MCF 10A (cell line): ENCODE results near the gene RIPPLY3. TPM values are rescaled to one million over a fixed set of nuclear protein-coding genes. Genes with fewer than 3 reads are reported as not detected.
"Not testable (repeated sequence)": the region's sequence is repeated elsewhere in the genome, so short reads cannot be mapped to it uniquely, and the experiment has no call there.

Source experiments
- BruUV-seq: library from RNA; stranded (reverse); fragments of 400-500 nt; replicated peaks from 2 replicates; lab custom pipeline; 2021; lab: Mats Ljungman, UMichigan
- CTCF ChIA-PET: fragments of 300-600 bp; sonication (Branson Sonifier 250); formaldehyde crosslinking; extraction: SDS; loops from one replicate; lab custom pipeline; 2021; ENCODE audit warnings: antibody characterized with exemption, inconsistent platforms; lab: Yijun Ruan, JAX
- POLR2A ChIA-PET: fragments of 300-600, 350-650 bp; sonication (Branson Sonifier 250); formaldehyde crosslinking; extraction: SDS; loops from one replicate; lab custom pipeline; 2020; ENCODE audit warnings: antibody characterized with exemption, inconsistent platforms; lab: Yijun Ruan, JAX
- DNase-seq: peaks from one replicate; pipeline ENCODE4 v3.0.0-alpha.2; 2018; ENCODE audit not compliant: unreplicated experiment
- H3K27ac Mint-ChIP-seq: one replicate; pipeline ENCODE4 v1.8.0; 2022; ENCODE audit warnings: mild to moderate bottlenecking, low read depth, mixed read lengths; ENCODE audit not compliant: unreplicated experiment
- H3K27me3 Mint-ChIP-seq: one replicate; pipeline ENCODE4 v1.8.0; 2022; ENCODE audit warnings: mixed read lengths; ENCODE audit not compliant: insufficient read depth, unreplicated experiment
- H3K36me3 Mint-ChIP-seq: one replicate; pipeline ENCODE4 v1.8.0; 2022; ENCODE audit warnings: mild to moderate bottlenecking, moderate library complexity, mixed read lengths; ENCODE audit not compliant: insufficient read depth, unreplicated experiment
- H3K4me1 Mint-ChIP-seq: one replicate; pipeline ENCODE4 v1.8.0; 2022; ENCODE audit warnings: mixed read lengths; ENCODE audit not compliant: insufficient read depth, unreplicated experiment
- H3K4me3 Mint-ChIP-seq: one replicate; pipeline ENCODE4 v1.8.0; 2022; ENCODE audit warnings: mild to moderate bottlenecking, moderate library complexity, mixed read lengths; ENCODE audit not compliant: unreplicated experiment
- H3K9me3 Mint-ChIP-seq: one replicate; pipeline ENCODE4 v1.8.0; 2022; ENCODE audit warnings: mixed read lengths; ENCODE audit not compliant: unreplicated experiment
- intact Hi-C: fragments of 100-400 bp; cut with micrococcal nuclease; formaldehyde crosslinking; loops from 2 replicates; pipeline ENCODE4 v1.14.1; 2022
- total RNA-seq: library from RNA; stranded (reverse); gene quantifications from 2 replicates; pipeline ENCODE4 v1.2.3, GENCODE V29; 2022
- TF ChIP-seq, protein P1 (sequence below): fragments of 200-600 bp; IDR thresholded peaks from one replicate; pipeline ENCODE4 v1.8.0; 2022; ENCODE audit warnings: antibody characterized with exemption, mild to moderate bottlenecking; ENCODE audit not compliant: unreplicated experiment

Gene RIPPLY3
- total RNA-seq, 1 experiment from 2014 or later = not detected

DNA sequence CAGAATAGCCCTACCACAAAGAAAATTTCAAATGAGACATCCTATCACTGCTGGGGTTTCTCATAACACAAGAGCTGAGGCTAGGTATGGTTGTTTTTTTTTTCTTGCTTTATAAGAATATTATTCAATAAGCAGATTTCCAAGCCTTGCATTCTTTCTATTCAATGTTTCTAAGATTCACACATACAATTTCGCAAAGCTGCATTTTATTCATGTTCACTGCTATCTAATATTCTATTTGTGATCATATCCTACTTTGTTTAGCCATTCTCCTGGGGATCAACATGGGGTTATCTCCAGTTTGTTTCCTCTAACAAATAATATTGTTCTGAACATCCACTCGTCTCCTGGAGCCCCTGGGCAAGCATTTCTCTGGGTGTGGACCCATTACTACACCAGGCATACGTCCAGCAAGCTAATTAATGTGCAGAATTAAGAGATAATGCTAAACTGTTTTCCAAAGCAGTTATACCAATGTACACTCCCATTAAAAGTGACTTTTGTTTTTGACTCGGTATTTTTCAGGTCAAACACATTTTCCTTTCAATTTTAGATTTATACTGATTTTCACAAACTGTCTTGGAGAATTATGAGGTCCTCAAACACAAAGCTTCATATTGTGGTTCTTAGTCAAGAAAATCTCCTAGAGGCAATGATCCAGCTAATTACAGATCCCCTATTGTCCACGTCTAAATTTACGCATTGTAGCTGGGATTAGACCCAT is 24.4 kb upstream of the RIPPLY3 start:
- Mint-ChIP-seq H3K4me3 (no peak overlapping the region), H3K36me3 (no peaks in the 10 kb centered on the region), H3K27ac (no peak overlapping the region), H3K27me3 (no peaks in the 10 kb centered on the region), H3K4me1 (no peaks in the 10 kb centered on the region), H3K9me3 (no peaks in the 10 kb centered on the region)
- CTCF ChIA-PET = no interaction called here
- DNase-seq = no peak
- TF ChIP-seq, protein P1, sequence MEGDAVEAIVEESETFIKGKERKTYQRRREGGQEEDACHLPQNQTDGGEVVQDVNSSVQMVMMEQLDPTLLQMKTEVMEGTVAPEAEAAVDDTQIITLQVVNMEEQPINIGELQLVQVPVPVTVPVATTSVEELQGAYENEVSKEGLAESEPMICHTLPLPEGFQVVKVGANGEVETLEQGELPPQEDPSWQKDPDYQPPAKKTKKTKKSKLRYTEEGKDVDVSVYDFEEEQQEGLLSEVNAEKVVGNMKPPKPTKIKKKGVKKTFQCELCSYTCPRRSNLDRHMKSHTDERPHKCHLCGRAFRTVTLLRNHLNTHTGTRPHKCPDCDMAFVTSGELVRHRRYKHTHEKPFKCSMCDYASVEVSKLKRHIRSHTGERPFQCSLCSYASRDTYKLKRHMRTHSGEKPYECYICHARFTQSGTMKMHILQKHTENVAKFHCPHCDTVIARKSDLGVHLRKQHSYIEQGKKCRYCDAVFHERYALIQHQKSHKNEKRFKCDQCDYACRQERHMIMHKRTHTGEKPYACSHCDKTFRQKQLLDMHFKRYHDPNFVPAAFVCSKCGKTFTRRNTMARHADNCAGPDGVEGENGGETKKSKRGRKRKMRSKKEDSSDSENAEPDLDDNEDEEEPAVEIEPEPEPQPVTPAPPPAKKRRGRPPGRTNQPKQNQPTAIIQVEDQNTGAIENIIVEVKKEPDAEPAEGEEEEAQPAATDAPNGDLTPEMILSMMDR = no peak
- BruUV-seq = no TSS peak
- POLR2A ChIA-PET = interaction anchor here (1.2 kb wide), 1 partner anchor 9 kb away, joined by 3 read pairs; no protein-coding TSS in a partner anchor
- intact Hi-C loops = no loop called here

DNA sequence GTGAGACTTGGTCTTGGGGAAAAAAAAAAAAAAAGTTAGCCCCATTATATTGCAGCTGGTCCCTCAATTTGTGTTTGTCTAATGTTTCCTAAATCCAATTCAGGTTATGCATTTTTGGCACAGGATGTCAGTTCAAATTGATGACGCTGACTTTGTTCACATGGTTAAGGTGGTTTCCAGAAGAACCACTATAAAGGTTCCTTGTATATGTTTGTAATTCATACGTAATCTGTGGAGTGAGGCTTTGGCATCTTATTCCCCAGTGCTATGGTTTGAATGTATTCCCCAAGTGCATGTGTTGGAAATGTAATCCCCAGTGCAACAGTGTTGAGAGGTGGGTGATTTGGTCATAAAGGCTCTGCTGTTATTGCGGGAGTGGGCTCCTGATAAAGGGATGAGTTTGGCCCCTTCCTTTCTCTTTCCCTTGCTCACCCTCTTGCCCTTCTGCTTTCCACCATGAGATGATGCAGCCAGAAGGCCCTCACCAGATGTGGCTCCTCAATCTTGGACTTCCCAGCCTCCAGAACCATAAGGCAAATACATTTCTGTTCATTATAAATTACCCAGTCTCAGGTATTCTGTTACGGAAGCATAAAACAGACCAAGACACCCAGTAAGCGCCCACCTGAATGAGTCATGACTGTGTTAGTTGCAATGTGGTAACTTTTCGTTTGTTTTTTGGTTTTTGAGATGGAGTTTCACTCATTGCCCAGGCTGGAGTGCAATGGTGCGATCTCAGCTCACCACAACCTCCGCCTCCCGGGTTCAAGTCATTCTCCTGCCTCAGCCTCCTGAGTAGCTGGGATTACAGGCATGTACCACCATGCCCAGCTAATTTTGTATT is 20.5 kb upstream of the RIPPLY3 start:
- Mint-ChIP-seq H3K4me1 (no peaks in the 10 kb centered on the region), H3K9me3 (no peaks in the 10 kb centered on the region), H3K27ac (no peak overlapping the region), H3K4me3 (no peak overlapping the region), H3K27me3 (no peaks in the 10 kb centered on the region), H3K36me3 (no peaks in the 10 kb centered on the region)
- no peak for DNase-seq
- intact Hi-C loops = no loop called here
- BruUV-seq = no TSS peak
- TF ChIP-seq, protein P1 = no peak
- POLR2A ChIA-PET = no interaction called here
- CTCF ChIA-PET = interaction anchor here (0.6 to 0.9 kb wide), 3 partner anchors 9 to 92 kb away, joined by 3 to 4 read pairs (median 3); no protein-coding TSS in a partner anchor

DNA sequence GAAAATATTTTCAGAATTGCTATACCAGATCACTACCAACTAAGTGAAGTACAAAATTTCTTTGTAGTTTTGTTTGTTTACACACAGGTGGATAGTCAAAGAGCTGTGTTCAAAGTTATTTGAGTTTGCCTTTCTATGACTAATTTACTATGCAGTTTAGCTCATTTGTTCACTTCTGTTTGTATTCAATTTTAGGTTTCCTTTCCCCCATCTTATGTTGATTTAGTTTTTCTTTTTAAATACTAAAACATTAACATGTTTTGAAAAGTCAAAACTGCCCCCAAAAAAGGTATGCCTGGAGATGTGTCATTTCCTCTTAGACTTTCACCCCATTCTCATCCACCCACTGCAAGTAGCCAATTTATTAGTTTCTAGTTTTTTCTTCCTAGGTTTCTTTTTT is 18.7 kb upstream of the RIPPLY3 start:
- no peaks in the 10 kb centered on the region for H3K27me3 Mint-ChIP-seq
- TF ChIP-seq, protein P1 = no peak
- BruUV-seq = no TSS peak
- ChIA-PET CTCF (interaction anchor here (0.7 kb wide), 1 partner anchor 24 kb away, joined by 3 read pairs; no protein-coding TSS in a partner anchor), POLR2A (interaction anchor here (0.6 to 0.7 kb wide), 2 partner anchors 38 to 352 kb away, joined by 3 read pairs; no protein-coding TSS in a partner anchor)
- H3K27ac Mint-ChIP-seq = peak overlapping the region; percentile 66
- no peaks in the 10 kb centered on the region for H3K4me1 Mint-ChIP-seq
- intact Hi-C loops = no loop called here
- no peak overlapping the region for H3K4me3 Mint-ChIP-seq
- no peaks in the 10 kb centered on the region for H3K9me3 Mint-ChIP-seq
- no peak for DNase-seq
- no peaks in the 10 kb centered on the region for H3K36me3 Mint-ChIP-seq

- intact Hi-C loops = no loop called here
- no peak for DNase-seq
- Mint-ChIP-seq H3K4me3 (no peak overlapping the region), H3K4me1 (no peaks in the 10 kb centered on the region), H3K36me3 (no peaks in the 10 kb centered on the region), H3K9me3 (no peaks in the 10 kb centered on the region), H3K27ac (peak overlapping the region; percentile 66), H3K27me3 (no peaks in the 10 kb centered on the region)
- ChIA-PET CTCF (interaction anchor here (0.6 kb wide), 1 partner anchor 96 kb away, joined by 3 read pairs; no protein-coding TSS in a partner anchor), POLR2A (interaction anchor here (2.0 kb wide), 1 partner anchor 83 kb away, joined by 7 read pairs; no protein-coding TSS in a partner anchor)
- no TSS peak for BruUV-seq
- TF ChIP-seq, protein P1 = no peak
These were observed 18.0 kb upstream of the RIPPLY3 start for GRCh38 chr21:36988536-36988935.

DNA sequence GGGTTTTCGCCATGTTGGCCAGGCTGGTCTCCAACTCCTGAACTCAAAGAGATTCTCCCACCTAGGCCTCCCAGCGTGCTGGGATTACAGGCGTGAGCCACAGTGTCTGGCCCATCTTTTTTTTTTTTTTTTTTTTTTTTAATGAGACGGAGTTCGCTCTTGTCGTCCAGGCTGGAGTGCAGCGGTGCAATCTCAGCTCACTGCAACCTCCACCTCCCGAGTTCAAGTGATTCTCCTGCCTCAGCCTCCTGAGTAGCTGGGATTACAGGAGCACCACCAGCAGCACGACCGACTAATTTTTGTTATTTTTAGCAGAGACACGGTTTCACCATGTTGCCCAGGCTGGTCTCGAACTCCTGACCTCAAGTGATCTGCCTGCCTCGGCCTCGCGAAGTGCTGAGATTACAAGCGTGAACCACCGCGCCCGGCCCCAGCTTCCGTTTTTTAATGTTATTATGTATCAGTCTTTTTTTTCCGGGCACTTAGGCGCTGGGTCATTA is 17.3 kb upstream of the RIPPLY3 start:
- BruUV-seq = TSS peak; percentile 51
- CTCF ChIA-PET = interaction anchor here (0.6 to 2.6 kb wide), 6 partner anchors 20 to 95 kb away, joined by 3 to 10 read pairs (median 4); partner anchors contain the start of gene HLCS
- Mint-ChIP-seq H3K4me3 (peak overlapping the region; percentile 81), H3K27ac (peak overlapping the region; percentile 90)
- H3K36me3 Mint-ChIP-seq, H3K9me3 Mint-ChIP-seq, intact Hi-C loops, H3K27me3 Mint-ChIP-seq, H3K4me1 Mint-ChIP-seq, DNase-seq: not testable (repeated sequence)
- POLR2A ChIA-PET = interaction anchor here (0.7 to 2.0 kb wide), 8 partner anchors 13 to 559 kb away, joined by 3 to 7 read pairs (median 6); partner anchors contain the start of gene HLCS
